PFSK-1 (cell line): Measurements from ENCODE around the gene DRD2.

Source experiments
- FOXP2 ChIP-seq: optimal IDR thresholded peaks from 2 replicates; pipeline ENCODE3; 2011; ENCODE audit warnings: borderline replicate concordance, control low read depth, inconsistent platforms; ENCODE audit not compliant: insufficient read depth; ENCODE audit errors: extremely low read length, extremely low read depth
- POLR2AphosphoS5 ChIP-seq: IDR thresholded peaks from 2 replicates; pipeline ENCODE4 v1.6.1; 2012; ENCODE audit warnings: low read depth, mild to moderate bottlenecking, control low read depth, low read length, moderate library complexity
- SIN3A ChIP-seq: IDR thresholded peaks from 2 replicates; pipeline ENCODE4 v1.6.1; 2012; ENCODE audit warnings: mild to moderate bottlenecking, low read length, moderate library complexity, borderline replicate concordance; ENCODE audit not compliant: insufficient read depth
- TAF1 ChIP-seq: IDR thresholded peaks from 2 replicates; pipeline ENCODE4 v1.6.1; 2012; ENCODE audit warnings: low read length, control low read depth, borderline replicate concordance; ENCODE audit not compliant: insufficient read depth
- TF ChIP-seq, protein P1 (sequence below), 2 experiments: IDR thresholded peaks; 2 replicates each; pipeline versions ENCODE4 v1.6.1 to v1.8.0; 2011 to 2012; ENCODE audit warnings: low read depth in 2 of 2, low read length in 2 of 2, control low read depth in 1 of 2, inconsistent platforms in 1 of 2, mild to moderate bottlenecking in 1 of 2, moderate library complexity in 1 of 2; ENCODE audit not compliant: insufficient read depth in 1 of 2

The DRD2 gene

DNA sequence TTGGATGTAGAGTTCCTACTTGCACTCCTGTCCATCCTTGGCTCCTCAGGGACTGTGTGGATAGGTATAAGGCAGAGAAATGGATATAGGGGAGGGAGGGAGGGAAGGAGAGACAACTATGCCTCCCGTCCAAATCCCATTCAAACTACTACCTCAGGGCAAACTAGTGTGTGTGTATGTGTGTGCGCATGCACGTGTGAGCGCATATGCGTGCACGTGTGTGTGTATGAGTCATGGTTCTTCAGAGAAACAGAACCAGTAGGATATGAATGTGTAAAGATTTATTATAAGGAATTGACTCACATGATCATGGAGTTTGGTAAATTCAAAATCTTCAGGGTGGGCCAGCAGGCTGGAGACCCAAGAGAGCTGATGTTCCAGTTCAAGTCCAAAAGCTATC, 42.2 kb upstream of the DRD2 start:
- TF ChIP-seq SIN3A (no peak), POLR2AphosphoS5 (no peak), FOXP2 (no peak), TAF1 (no peak)
- TF ChIP-seq, protein P1, sequence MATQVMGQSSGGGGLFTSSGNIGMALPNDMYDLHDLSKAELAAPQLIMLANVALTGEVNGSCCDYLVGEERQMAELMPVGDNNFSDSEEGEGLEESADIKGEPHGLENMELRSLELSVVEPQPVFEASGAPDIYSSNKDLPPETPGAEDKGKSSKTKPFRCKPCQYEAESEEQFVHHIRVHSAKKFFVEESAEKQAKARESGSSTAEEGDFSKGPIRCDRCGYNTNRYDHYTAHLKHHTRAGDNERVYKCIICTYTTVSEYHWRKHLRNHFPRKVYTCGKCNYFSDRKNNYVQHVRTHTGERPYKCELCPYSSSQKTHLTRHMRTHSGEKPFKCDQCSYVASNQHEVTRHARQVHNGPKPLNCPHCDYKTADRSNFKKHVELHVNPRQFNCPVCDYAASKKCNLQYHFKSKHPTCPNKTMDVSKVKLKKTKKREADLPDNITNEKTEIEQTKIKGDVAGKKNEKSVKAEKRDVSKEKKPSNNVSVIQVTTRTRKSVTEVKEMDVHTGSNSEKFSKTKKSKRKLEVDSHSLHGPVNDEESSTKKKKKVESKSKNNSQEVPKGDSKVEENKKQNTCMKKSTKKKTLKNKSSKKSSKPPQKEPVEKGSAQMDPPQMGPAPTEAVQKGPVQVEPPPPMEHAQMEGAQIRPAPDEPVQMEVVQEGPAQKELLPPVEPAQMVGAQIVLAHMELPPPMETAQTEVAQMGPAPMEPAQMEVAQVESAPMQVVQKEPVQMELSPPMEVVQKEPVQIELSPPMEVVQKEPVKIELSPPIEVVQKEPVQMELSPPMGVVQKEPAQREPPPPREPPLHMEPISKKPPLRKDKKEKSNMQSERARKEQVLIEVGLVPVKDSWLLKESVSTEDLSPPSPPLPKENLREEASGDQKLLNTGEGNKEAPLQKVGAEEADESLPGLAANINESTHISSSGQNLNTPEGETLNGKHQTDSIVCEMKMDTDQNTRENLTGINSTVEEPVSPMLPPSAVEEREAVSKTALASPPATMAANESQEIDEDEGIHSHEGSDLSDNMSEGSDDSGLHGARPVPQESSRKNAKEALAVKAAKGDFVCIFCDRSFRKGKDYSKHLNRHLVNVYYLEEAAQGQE (IDR thresholded peaks at IDR 0.05; ENCODE audit: insufficient read depth in 1 of 2, low read depth in 2 of 2, low read length in 2 of 2), result no peak

- TF ChIP-seq, protein P1 (IDR thresholded peaks at IDR 0.05; ENCODE audit: insufficient read depth in 1 of 2, low read depth in 2 of 2, low read length in 2 of 2), result no peak
Measured at GRCh38 chr11:113514856-113515255, 39.7 kb upstream of the DRD2 start.

- TF ChIP-seq, protein P1 (IDR thresholded peaks at IDR 0.05; ENCODE audit: insufficient read depth in 1 of 2, low read depth in 2 of 2, low read length in 2 of 2), result no peak
- no peak for TF ChIP-seq SIN3A
- TF ChIP-seq POLR2AphosphoS5, result no peak
- TF ChIP-seq TAF1, result no peak
- TF ChIP-seq FOXP2, result no peak
Measured at GRCh38 chr11:113507341-113507740, 32.1 kb upstream of the DRD2 start.

GRCh38 chr11:113506893-113507292, 31.7 kb upstream of the DRD2 start:
- TF ChIP-seq POLR2AphosphoS5 (no peak), SIN3A (no peak), TAF1 (no peak), FOXP2 (no peak)
- TF ChIP-seq, protein P1 (IDR thresholded peaks at IDR 0.05; ENCODE audit: insufficient read depth in 1 of 2, low read depth in 2 of 2, low read length in 2 of 2), result no peak

DNA sequence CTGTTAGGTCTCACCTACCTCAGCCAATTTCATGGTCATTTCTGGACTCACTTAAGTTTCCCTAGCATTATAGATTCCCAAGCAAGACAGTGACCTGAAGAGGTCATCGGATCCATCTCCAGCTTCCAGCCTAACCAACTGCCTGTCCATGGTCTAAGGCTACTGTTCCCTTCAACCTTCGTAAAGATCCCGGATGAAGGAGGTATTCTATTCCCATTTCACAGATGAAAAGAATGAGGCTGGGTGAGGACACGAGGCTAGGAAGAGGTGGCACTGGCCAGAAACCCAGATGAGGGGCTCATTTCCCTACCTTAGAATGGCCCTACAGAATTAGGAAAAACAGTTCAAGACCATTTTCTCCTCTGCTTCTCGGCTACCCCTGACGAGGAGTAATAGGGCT, 31.3 kb upstream of the DRD2 start:
- TF ChIP-seq POLR2AphosphoS5, result no peak
- no peak for TF ChIP-seq TAF1
- no peak for TF ChIP-seq SIN3A
- TF ChIP-seq, protein P1 (IDR thresholded peaks at IDR 0.05; ENCODE audit: insufficient read depth in 1 of 2, low read depth in 2 of 2, low read length in 2 of 2), result no peak
- TF ChIP-seq FOXP2, result no peak
